Trophoblast cell (in vitro differentiated cells and primary cell): ENCODE results near the gene UIMC1.

ENCODE experiments used
- DNase-seq, 2 donors: peaks; one replicate each; pipeline ENCODE4 v3.0.0-alpha.2; 2016
- H2AFZ ChIP-seq: 2 replicates; pipeline ENCODE4 v1.6.1; 2013; ENCODE audit warnings: low read length, moderate library complexity, mild to moderate bottlenecking; ENCODE audit not compliant: insufficient read depth, poor library complexity
- H2AK5ac ChIP-seq: 2 replicates; pipeline ENCODE4 v1.6.1; 2013; ENCODE audit warnings: mild to moderate bottlenecking, low read length
- H2BK120ac ChIP-seq: 2 replicates; pipeline ENCODE4 v1.6.1; 2013; ENCODE audit warnings: low read length, mild to moderate bottlenecking, moderate library complexity; ENCODE audit not compliant: insufficient read depth, poor library complexity
- H2BK12ac ChIP-seq: 2 replicates; pipeline ENCODE4 v1.6.1; 2013; ENCODE audit warnings: mild to moderate bottlenecking, low read length, moderate library complexity
- H2BK5ac ChIP-seq: 2 replicates; pipeline ENCODE4 v1.6.1; 2013; ENCODE audit warnings: low read length, low read depth, moderate library complexity, mild to moderate bottlenecking; ENCODE audit not compliant: poor library complexity
- H3K14ac ChIP-seq: 2 replicates; pipeline ENCODE4 v1.6.1; 2013; ENCODE audit warnings: mild to moderate bottlenecking, low read length
- H3K18ac ChIP-seq: 2 replicates; pipeline ENCODE4 v1.6.1; 2013; ENCODE audit warnings: mild to moderate bottlenecking, low read length
- H3K23ac ChIP-seq: 2 replicates; pipeline ENCODE4 v1.6.1; 2013; ENCODE audit warnings: low read length
- H3K27ac ChIP-seq: 2 replicates; pipeline ENCODE4 v1.5.1; 2013; ENCODE audit warnings: low read depth, mild to moderate bottlenecking, inconsistent platforms, low read length, moderate library complexity
- H3K27me3 ChIP-seq: 2 replicates; pipeline ENCODE4 v1.6.1; 2013; ENCODE audit warnings: inconsistent platforms, mild to moderate bottlenecking, low read length, moderate library complexity; ENCODE audit not compliant: insufficient read depth
- H3K36me3 ChIP-seq, 2 experiments: 1 replicate in 1 of 2; 2 replicates in 1 of 2; pipeline ENCODE4 v1.6.1; 2013; ENCODE audit warnings: low read length in 2 of 2, mild to moderate bottlenecking in 2 of 2, moderate library complexity in 1 of 2; ENCODE audit not compliant: insufficient read depth in 2 of 2, control insufficient read depth in 1 of 2
- H3K4ac ChIP-seq: 2 replicates; pipeline ENCODE4 v1.6.1; 2013; ENCODE audit warnings: low read depth, mild to moderate bottlenecking, low read length, moderate library complexity
- H3K4me1 ChIP-seq, 2 experiments: 1 replicate in 1 of 2; 2 replicates in 1 of 2; pipeline ENCODE4 v1.6.1; 2013; ENCODE audit warnings: low read length in 2 of 2, mild to moderate bottlenecking in 2 of 2, moderate library complexity in 1 of 2; ENCODE audit not compliant: insufficient read depth in 2 of 2, control insufficient read depth in 1 of 2
- H3K4me2 ChIP-seq: 2 replicates; pipeline ENCODE4 v1.6.1; 2013; ENCODE audit warnings: inconsistent platforms, mild to moderate bottlenecking, low read length, moderate library complexity
- H3K4me3 ChIP-seq: 2 replicates; pipeline ENCODE4 v1.5.1; 2013; ENCODE audit warnings: mild to moderate bottlenecking, low read depth, low read length, inconsistent platforms
- H3K79me1 ChIP-seq: one replicate; pipeline ENCODE4 v1.6.1; 2013; ENCODE audit warnings: low read length
- H3K79me2 ChIP-seq: 2 replicates; pipeline ENCODE4 v1.6.1; 2013; ENCODE audit warnings: low read length, mild to moderate bottlenecking; ENCODE audit not compliant: control insufficient read depth, insufficient read depth, poor library complexity
- H3K9ac ChIP-seq: 2 replicates; pipeline ENCODE4 v1.6.1; 2013; ENCODE audit warnings: mild to moderate bottlenecking, low read length
- H3K9me3 ChIP-seq: 2 replicates; pipeline ENCODE4 v1.6.1; 2013; ENCODE audit warnings: low read depth, mild to moderate bottlenecking, control low read depth, inconsistent platforms, low read length; ENCODE audit not compliant: insufficient read depth
- H4K12ac ChIP-seq: 2 replicates; pipeline ENCODE4 v1.6.1; 2013; ENCODE audit warnings: low read depth, mild to moderate bottlenecking, low read length, moderate library complexity
- H4K8ac ChIP-seq: 2 replicates; pipeline ENCODE4 v1.6.1; 2013; ENCODE audit warnings: low read depth, mild to moderate bottlenecking, low read length, moderate library complexity
- H4K91ac ChIP-seq: one replicate; pipeline ENCODE4 v1.6.1; 2013; ENCODE audit warnings: low read depth, mild to moderate bottlenecking, low read length, moderate library complexity
- WGBS: extraction: QIAGEN DNeasy Blood & Tissue Kit; methylation state at CpG from one replicate; pipeline ENCODE4 v1.1.7; 2013; ENCODE audit warnings: missing lambda C conversion rate; ENCODE audit not compliant: insufficient read length, insufficient coverage; ENCODE audit errors: extremely low coverage; 5-methylcytosine and 5-hydroxymethylcytosine counted together

UIMC1 gene

GRCh38 chr5:176892663-176893062, 113.9 kb downstream of the UIMC1 start:
- no peak for DNase-seq
- Histone ChIP-seq H3K79me1 (no peaks in the 10 kb centered on the region), H3K36me3 (no peaks in the 10 kb centered on the region), H3K4ac (no peak overlapping the region), H4K91ac (no peak overlapping the region), H3K18ac (no peak overlapping the region), H3K79me2 (no peaks in the 10 kb centered on the region), H2AK5ac (no peak overlapping the region), H2AFZ (no peak overlapping the region), H3K4me3 (no peak overlapping the region), H3K14ac (no peak overlapping the region), H2BK12ac (no peak overlapping the region), H3K4me1 (no peaks in the 10 kb centered on the region), H2BK120ac (no peak overlapping the region), H3K9me3 (peaks cover 2% of the 10 kb centered on the region), H3K27me3 (no peaks in the 10 kb centered on the region), H3K27ac (no peak overlapping the region), H4K8ac (no peak overlapping the region), H3K9ac (no peak overlapping the region), H4K12ac (no peak overlapping the region), H3K23ac (no peak overlapping the region), H2BK5ac (no peak overlapping the region), H3K4me2 (no peak overlapping the region)
- no CpG with 5 or more reads among the region's 3 CpGs for WGBS

- Histone ChIP-seq H3K9ac (no peak overlapping the region), H4K8ac (no peak overlapping the region), H3K23ac (no peak overlapping the region), H3K14ac (no peak overlapping the region), H3K4me3 (no peak overlapping the region), H3K79me2 (no peaks in the 10 kb centered on the region), H2BK12ac (no peak overlapping the region), H3K4ac (no peak overlapping the region), H4K12ac (no peak overlapping the region), H3K9me3 (peaks cover 7% of the 10 kb centered on the region), H2BK5ac (no peak overlapping the region), H2BK120ac (no peak overlapping the region), H4K91ac (no peak overlapping the region), H3K4me1 (no peaks in the 10 kb centered on the region), H3K27ac (no peak overlapping the region), H3K18ac (no peak overlapping the region), H2AFZ (no peak overlapping the region), H3K27me3 (no peaks in the 10 kb centered on the region), H2AK5ac (no peak overlapping the region), H3K79me1 (no peaks in the 10 kb centered on the region), H3K4me2 (no peak overlapping the region), H3K36me3 (no peaks in the 10 kb centered on the region)
- no peak for DNase-seq
- WGBS = no CpG with 5 or more reads among the region's 9 CpGs
Observed at GRCh38 chr5:176891331-176891958, 115.1 kb downstream of the UIMC1 start.

DNA sequence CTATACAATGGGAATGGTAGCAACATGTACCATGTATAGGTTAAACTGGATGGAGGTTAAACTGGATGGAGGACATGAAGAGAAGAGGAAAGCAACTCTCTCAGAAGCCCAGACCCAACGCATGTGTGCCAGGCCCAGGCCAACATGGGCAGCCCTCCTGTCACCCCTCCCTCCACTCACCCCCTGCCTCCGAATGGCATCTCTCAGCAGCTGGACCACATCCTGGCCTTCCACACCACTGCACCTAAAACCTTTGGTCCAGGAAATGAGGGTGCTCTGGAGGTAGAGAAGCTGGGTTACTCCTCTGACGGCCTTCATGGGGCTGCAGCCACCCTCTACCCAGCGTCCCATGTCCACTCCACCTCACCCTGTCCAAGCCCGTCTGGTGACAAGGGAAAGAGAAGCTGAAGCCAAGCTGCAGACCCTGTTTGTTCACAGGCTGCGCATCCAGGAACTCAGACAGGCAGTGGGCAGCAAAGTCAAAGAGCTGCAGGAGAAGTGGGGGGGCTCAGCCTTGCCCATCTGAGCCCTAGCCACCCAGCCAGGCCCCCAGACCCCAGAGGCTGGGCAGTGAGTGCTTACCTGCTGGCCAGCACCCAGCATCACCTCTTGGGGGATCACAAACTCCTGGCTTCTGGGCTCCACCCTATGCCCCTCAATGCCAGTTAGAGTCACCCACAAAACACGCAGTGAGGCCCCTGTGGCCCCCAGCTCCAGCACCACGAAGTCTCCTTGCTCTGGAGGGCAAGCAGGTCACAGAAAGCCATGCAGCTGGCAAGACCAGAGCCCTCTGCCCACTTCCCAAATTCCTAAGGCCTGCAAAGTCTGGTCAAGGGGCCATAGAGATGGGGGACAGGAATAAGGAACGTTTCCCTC, 115.9 kb downstream of the UIMC1 start:
- Histone ChIP-seq H3K23ac (no peak overlapping the region), H3K4me3 (no peak overlapping the region), H3K4me1 (no peaks in the 10 kb centered on the region), H3K36me3 (no peaks in the 10 kb centered on the region), H2AFZ (no peak overlapping the region), H2BK12ac (no peak overlapping the region), H3K9me3 (peaks cover 7% of the 10 kb centered on the region), H4K8ac (no peak overlapping the region), H3K18ac (no peak overlapping the region), H3K27me3 (no peaks in the 10 kb centered on the region), H3K14ac (no peak overlapping the region), H3K9ac (no peak overlapping the region), H4K91ac (no peak overlapping the region), H4K12ac (no peak overlapping the region), H3K4me2 (no peak overlapping the region), H3K79me2 (no peaks in the 10 kb centered on the region), H3K79me1 (no peaks in the 10 kb centered on the region), H3K27ac (no peak overlapping the region), H2BK5ac (no peak overlapping the region), H3K4ac (no peak overlapping the region), H2AK5ac (no peak overlapping the region), H2BK120ac (no peak overlapping the region)
- WGBS = no CpG with 5 or more reads among the region's 9 CpGs
- no peak for DNase-seq

GRCh38 chr5:176889321-176890280, 117.0 kb downstream of the UIMC1 start:
- H3K9ac ChIP-seq = no peak overlapping the region
- no peaks in the 10 kb centered on the region for H3K4me1 ChIP-seq
- no peak overlapping the region for H3K4me2 ChIP-seq
- no peak overlapping the region for H4K8ac ChIP-seq
- H3K79me1 ChIP-seq = no peaks in the 10 kb centered on the region
- H3K14ac ChIP-seq = no peak overlapping the region
- no peak overlapping the region for H3K27ac ChIP-seq
- no CpG with 5 or more reads among the region's 24 CpGs for WGBS
- H4K12ac ChIP-seq = no peak overlapping the region
- no peaks in the 10 kb centered on the region for H3K36me3 ChIP-seq
- H2BK12ac ChIP-seq = no peak overlapping the region
- no peak overlapping the region for H2AK5ac ChIP-seq
- H2BK5ac ChIP-seq = no peak overlapping the region
- H3K4ac ChIP-seq = no peak overlapping the region
- H3K27me3 ChIP-seq = no peaks in the 10 kb centered on the region
- no peak overlapping the region for H4K91ac ChIP-seq
- no peak overlapping the region for H3K18ac ChIP-seq
- peaks cover 7% of the 10 kb centered on the region for H3K9me3 ChIP-seq
- H2AFZ ChIP-seq = no peak overlapping the region
- DNase-seq = no peak
- H3K4me3 ChIP-seq = peak overlapping the region; percentile 10
- H3K79me2 ChIP-seq = no peaks in the 10 kb centered on the region
- H2BK120ac ChIP-seq = no peak overlapping the region
- H3K23ac ChIP-seq = no peak overlapping the region
